Suprapubic skin (tissue), 4 donors: Measurements from ENCODE around the gene ADCY9.

Experiments
- EP300 ChIP-seq: sonication (generic); formaldehyde crosslinking; IDR thresholded peaks from one replicate; pipeline ENCODE4 v1.6.1; 2017; ENCODE audit warnings: antibody characterized with exemption
- POLR2A ChIP-seq, 2 donors: fragments of 450-650 bp; IDR thresholded peaks; one replicate each; pipeline ENCODE4 v1.6.1; 2017; ENCODE audit warnings: antibody characterized with exemption in 2 of 2, mild to moderate bottlenecking in 2 of 2, moderate library complexity in 2 of 2
- POLR2AphosphoS5 ChIP-seq, 3 donors: sonication (generic); formaldehyde crosslinking; IDR thresholded peaks; one replicate each; pipeline ENCODE4 v1.6.1; 2017; ENCODE audit warnings: antibody characterized with exemption in 3 of 3
- TF ChIP-seq, protein P1 (sequence below), 2 donors: fragments of 200-600 bp in 1 of 2; fragments of 450-650 bp in 1 of 2; sonication (generic) in 1 of 2; IDR thresholded peaks; one replicate each; pipeline ENCODE4 v1.5.1; 2016 to 2019; ENCODE audit warnings: antibody characterized with exemption in 2 of 2, mild to moderate bottlenecking in 1 of 2, moderate library complexity in 1 of 2

DNA sequence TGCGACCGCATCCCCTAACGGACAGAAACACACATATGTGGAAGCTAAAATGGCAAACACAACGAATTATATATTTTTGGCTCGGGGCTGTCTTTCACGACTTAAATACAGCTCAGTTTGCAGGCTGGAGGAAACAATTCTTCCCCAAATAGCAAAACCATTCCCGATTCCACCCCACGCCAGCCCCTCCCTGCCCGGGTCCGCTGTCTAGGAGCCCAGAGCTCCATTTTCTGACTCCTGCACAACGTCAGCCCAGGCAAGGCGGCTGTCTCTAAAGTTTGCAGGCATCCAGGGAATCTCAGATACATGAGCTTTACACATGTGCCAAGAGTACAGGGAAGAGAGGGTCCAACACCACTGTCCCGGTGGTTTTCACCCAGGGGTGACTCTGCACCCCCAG lies 110.5 kb downstream of the ADCY9 start:
- TF ChIP-seq, protein P1, sequence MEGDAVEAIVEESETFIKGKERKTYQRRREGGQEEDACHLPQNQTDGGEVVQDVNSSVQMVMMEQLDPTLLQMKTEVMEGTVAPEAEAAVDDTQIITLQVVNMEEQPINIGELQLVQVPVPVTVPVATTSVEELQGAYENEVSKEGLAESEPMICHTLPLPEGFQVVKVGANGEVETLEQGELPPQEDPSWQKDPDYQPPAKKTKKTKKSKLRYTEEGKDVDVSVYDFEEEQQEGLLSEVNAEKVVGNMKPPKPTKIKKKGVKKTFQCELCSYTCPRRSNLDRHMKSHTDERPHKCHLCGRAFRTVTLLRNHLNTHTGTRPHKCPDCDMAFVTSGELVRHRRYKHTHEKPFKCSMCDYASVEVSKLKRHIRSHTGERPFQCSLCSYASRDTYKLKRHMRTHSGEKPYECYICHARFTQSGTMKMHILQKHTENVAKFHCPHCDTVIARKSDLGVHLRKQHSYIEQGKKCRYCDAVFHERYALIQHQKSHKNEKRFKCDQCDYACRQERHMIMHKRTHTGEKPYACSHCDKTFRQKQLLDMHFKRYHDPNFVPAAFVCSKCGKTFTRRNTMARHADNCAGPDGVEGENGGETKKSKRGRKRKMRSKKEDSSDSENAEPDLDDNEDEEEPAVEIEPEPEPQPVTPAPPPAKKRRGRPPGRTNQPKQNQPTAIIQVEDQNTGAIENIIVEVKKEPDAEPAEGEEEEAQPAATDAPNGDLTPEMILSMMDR (IDR thresholded peaks at IDR 0.05) = no peak
- no peak for TF ChIP-seq POLR2AphosphoS5 (IDR thresholded peaks at IDR 0.05)
- TF ChIP-seq EP300 = no peak
- no peak for TF ChIP-seq POLR2A (IDR thresholded peaks at IDR 0.05)
